Kidney (tissue), 14 donors: ENCODE results near the gene PSMB9. TPM values are rescaled to one million over a fixed set of nuclear protein-coding genes. Genes with fewer than 3 reads are reported as not detected.

Source experiments
- DNase-seq, 5 donors: peaks; one replicate each; pipeline ENCODE4 v3.0.0-alpha.2; 2013 to 2020
- FAIRE-seq: peaks from 2 replicates; lab custom pipeline; 2012; peaks lifted over from hg19 to GRCh38; lab: Jason Lieb, UNC
- H3K27ac ChIP-seq, 2 donors: one replicate each; pipeline ENCODE4 v1.7.0; 2013; ENCODE audit warnings: low read depth in 2 of 2, low read length in 2 of 2, inconsistent platforms in 1 of 2
- H3K27me3 ChIP-seq: one replicate; pipeline ENCODE4 v1.7.1; 2013; ENCODE audit warnings: low read length, inconsistent platforms; ENCODE audit not compliant: control insufficient read depth, insufficient read depth
- H3K36me3 ChIP-seq, 3 donors: one replicate each; pipeline versions ENCODE4 v1.7.0 to v1.7.1; 2013; ENCODE audit warnings: low read length in 3 of 3, control low read depth in 1 of 3, inconsistent platforms in 1 of 3; ENCODE audit not compliant: insufficient read depth in 3 of 3, control insufficient read depth in 2 of 3
- H3K4me1 ChIP-seq, 3 donors: one replicate each; pipeline versions ENCODE4 v1.7.0 to v1.7.1; 2013; ENCODE audit warnings: low read length in 3 of 3, inconsistent platforms in 1 of 3, low read depth in 1 of 3; ENCODE audit not compliant: control insufficient read depth in 2 of 3, insufficient read depth in 2 of 3
- H3K4me3 ChIP-seq, 3 donors: one replicate each; pipeline versions ENCODE4 v1.7.0 to v1.8.1; 2013; ENCODE audit warnings: low read length in 3 of 3, control low read depth in 1 of 3, inconsistent platforms in 1 of 3
- H3K9ac ChIP-seq, 3 donors: one replicate each; pipeline versions ENCODE4 v1.7.0 to v1.7.1; 2013; ENCODE audit warnings: low read length in 3 of 3, control low read depth in 1 of 3, inconsistent platforms in 1 of 3
- H3K9me3 ChIP-seq, 3 donors: one replicate each; pipeline versions ENCODE4 v1.7.0 to v1.7.1; 2013; ENCODE audit warnings: low read length in 3 of 3, control low read depth in 1 of 3, inconsistent platforms in 1 of 3; ENCODE audit not compliant: control insufficient read depth in 2 of 3, insufficient read depth in 1 of 3
- CTCF ChIP-seq: IDR thresholded peaks from 3 replicates; pipeline ENCODE4 v1.5.1; 2012; ENCODE audit warnings: mild to moderate bottlenecking, moderate library complexity, borderline replicate concordance; ENCODE audit not compliant: insufficient read depth; ENCODE audit errors: extremely low read depth
- intact Hi-C: fragments of 100-400 bp; cut with DNase I; formaldehyde crosslinking; loops from one replicate; pipeline ENCODE4 v1.11.1; 2022
- polyA plus RNA-seq: library from polyadenylated mRNA; stranded (reverse); fragments of 350-450 nt; fragmentation: Illumina TruSeq; extraction: RNeasy Lipid Tissue Mini Kit (QIAGEN cat#74804); gene quantifications from one replicate; pipeline ENCODE4 v1.2.3, GENCODE V29; 2014; ENCODE audit warnings: low read depth, low replicate concordance; ENCODE audit not compliant: insufficient read depth
- total RNA-seq: library from RNA; stranded (reverse); fragmentation: NEBNext Ultra II Directional; extraction: Animal tissue kit (Norgen Biotek cat#: 25700); gene quantifications from one replicate; pipeline ENCODE4 v1.2.1, GENCODE V29; 2021
- donor health status: control.
- donor health status: control.
- donor health status: control.
- donor health status: control.
- donor health status: control.
- donor health status: DM: yes; HTN: yes; CAD: no.
- donor health status: Normal renal cell carcinoma (clear cell type).

Gene PSMB9
- total and polyA plus RNA-seq, 2 donors from 2014 or later: 52.8 to 56.6 TPM

- no peak for TF ChIP-seq CTCF
- no peaks in the 10 kb centered on the region for H3K27me3 ChIP-seq
- H3K36me3 ChIP-seq: no peaks in the 10 kb centered on the region
- intact Hi-C loops: no loop called here
- FAIRE-seq (no peak), DNase-seq (no peak)
- no peaks in the 10 kb centered on the region for H3K9me3 ChIP-seq
- no peak overlapping the region for H3K4me3 ChIP-seq
- no peak overlapping the region for H3K27ac ChIP-seq
- no peaks in the 10 kb centered on the region for H3K4me1 ChIP-seq
- no peak overlapping the region for H3K9ac ChIP-seq
Measured at GRCh38 chr6:32809171-32809570, 44.8 kb upstream of the PSMB9 start.

- Histone ChIP-seq H3K9ac (no peak overlapping the region), H3K4me3 (no peak overlapping the region), H3K4me1 (no peaks in the 10 kb centered on the region), H3K27me3 (no peaks in the 10 kb centered on the region), H3K9me3 (no peaks in the 10 kb centered on the region), H3K27ac (no peak overlapping the region), H3K36me3 (no peaks in the 10 kb centered on the region)
- FAIRE-seq (no peak), DNase-seq (no peak)
- no peak for TF ChIP-seq CTCF
- intact Hi-C loops: no loop called here
Measured at GRCh38 chr6:32814145-32814544, 39.8 kb upstream of the PSMB9 start.

GRCh38 chr6:32815115-32815514 lies 38.9 kb upstream of the PSMB9 start:
- TF ChIP-seq CTCF: no peak
- intact Hi-C loops: no loop called here
- no peak overlapping the region for H3K27ac ChIP-seq
- no peak for FAIRE-seq
- H3K9me3 ChIP-seq: no peaks in the 10 kb centered on the region
- H3K4me1 ChIP-seq: no peaks in the 10 kb centered on the region
- H3K36me3 ChIP-seq: no peaks in the 10 kb centered on the region
- no peak for DNase-seq
- no peak overlapping the region for H3K4me3 ChIP-seq
- H3K27me3 ChIP-seq: no peaks in the 10 kb centered on the region
- no peak overlapping the region for H3K9ac ChIP-seq

GRCh38 chr6:32815996-32816395 lies 38.0 kb upstream of the PSMB9 start:
- DNase-seq (no peak), FAIRE-seq (no peak)
- Histone ChIP-seq H3K9me3 (no peaks in the 10 kb centered on the region), H3K27ac (no peak overlapping the region), H3K4me3 (no peak overlapping the region), H3K9ac (no peak overlapping the region), H3K36me3 (no peaks in the 10 kb centered on the region), H3K4me1 (no peaks in the 10 kb centered on the region), H3K27me3 (no peaks in the 10 kb centered on the region)
- intact Hi-C loops: no loop called here
- TF ChIP-seq CTCF: no peak
